ENCODE results near the gene LAD1.

Gene LAD1

DNA sequence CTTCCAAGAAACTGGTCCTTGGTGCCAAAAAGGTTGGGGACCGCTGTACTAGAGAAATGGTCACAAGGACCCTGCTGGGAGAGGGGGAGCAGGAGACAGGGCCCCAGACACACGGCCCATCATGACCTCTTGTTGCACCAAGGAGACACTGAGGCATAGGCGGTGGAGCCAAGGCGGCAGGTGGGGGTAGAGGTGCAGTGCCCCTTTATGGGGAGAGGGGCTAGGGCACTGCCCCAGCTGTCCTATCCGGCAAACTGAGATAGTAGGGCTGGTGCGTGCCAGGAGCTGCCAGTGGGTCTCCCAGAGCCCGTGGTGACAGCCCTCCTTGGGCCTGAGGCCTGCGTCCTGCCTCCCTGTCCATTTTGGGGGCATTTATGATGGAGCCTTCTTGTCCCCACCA is 41.9 kb downstream of the LAD1 start:
- DNase-seq (ENCODE audit: low read depth): no peak
- TF ChIP-seq, protein P1, sequence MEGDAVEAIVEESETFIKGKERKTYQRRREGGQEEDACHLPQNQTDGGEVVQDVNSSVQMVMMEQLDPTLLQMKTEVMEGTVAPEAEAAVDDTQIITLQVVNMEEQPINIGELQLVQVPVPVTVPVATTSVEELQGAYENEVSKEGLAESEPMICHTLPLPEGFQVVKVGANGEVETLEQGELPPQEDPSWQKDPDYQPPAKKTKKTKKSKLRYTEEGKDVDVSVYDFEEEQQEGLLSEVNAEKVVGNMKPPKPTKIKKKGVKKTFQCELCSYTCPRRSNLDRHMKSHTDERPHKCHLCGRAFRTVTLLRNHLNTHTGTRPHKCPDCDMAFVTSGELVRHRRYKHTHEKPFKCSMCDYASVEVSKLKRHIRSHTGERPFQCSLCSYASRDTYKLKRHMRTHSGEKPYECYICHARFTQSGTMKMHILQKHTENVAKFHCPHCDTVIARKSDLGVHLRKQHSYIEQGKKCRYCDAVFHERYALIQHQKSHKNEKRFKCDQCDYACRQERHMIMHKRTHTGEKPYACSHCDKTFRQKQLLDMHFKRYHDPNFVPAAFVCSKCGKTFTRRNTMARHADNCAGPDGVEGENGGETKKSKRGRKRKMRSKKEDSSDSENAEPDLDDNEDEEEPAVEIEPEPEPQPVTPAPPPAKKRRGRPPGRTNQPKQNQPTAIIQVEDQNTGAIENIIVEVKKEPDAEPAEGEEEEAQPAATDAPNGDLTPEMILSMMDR (conservative IDR thresholded peaks at IDR 0.05; ENCODE audit: low read depth, low read length): no peak
- H3K4me3 ChIP-seq (ENCODE audit: low read length): no peak overlapping the region

DNA sequence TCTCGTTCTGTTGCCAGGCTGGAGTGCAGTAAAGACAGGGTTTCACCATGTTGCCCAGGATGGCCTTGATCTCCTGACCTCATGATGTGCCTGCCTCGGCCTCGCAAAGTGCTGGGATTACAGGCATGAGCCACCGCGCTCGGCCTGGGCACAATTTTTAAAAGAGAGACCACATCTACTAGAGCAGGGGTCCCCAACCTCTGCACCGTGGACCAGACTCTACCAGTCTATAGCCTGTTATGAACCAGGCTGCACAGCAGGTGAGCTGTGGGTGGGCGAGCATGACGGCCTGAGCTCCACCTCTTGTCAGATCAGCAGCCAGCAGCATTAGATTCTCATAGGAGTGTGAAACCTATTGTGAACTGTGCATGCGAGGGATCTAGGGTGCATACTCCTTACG is 42.4 kb downstream of the LAD1 start:
- TF ChIP-seq, protein P1 (conservative IDR thresholded peaks at IDR 0.05; ENCODE audit: low read depth, low read length): no peak

DNA sequence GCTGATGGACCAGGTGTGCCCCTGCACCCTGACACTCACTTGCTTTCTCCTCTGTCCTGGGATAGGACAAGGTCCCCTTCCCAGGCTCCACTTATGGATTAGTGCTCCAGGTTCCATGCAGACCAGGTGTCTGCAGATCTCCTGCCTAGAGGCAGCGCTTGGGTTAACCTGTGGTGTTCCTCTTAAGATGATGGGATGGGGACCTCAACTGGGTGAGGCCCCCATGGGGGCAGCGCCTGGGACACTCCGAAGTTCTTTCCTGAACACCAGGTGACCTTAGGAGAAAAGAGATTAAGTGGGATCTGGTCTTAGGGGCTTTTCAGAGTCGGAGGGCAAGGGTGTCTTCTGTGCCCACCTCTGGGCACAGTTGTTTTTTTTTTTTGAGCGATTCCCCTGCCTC is 42.9 kb downstream of the LAD1 start:
- DNase-seq (ENCODE audit: low read depth): no peak
- TF ChIP-seq, protein P1 (conservative IDR thresholded peaks at IDR 0.05; ENCODE audit: low read depth, low read length): no peak
- no peak overlapping the region for H3K4me3 ChIP-seq (ENCODE audit: low read length)

More for the DNA sequence above, 42.4 kb downstream of the LAD1 start:
- no peak overlapping the region for H3K4me3 ChIP-seq (ENCODE audit: low read length)
- no peak for DNase-seq (ENCODE audit: low read depth)

DNA sequence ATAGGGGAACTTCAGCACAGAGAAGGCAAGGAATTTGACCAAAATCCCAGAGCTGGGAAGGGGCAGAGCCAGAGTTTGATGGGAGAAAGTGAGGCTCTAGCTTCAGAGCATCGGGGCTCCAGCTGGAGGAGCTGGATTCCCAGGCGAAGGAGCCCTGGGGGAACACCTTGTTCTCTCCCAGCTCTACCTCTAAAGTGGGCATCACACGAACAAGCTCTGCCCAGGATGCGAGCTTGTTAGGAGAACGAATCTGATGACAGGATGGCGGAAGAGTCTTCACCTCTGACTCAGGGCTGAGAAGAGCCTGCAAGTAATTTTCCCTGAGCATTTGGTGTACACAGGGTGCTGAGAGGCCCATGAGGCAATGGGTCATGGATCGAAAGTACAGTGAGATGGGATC is 43.7 kb downstream of the LAD1 start:
- H3K4me3 ChIP-seq (ENCODE audit: low read length): no peak overlapping the region
- TF ChIP-seq, protein P1 (conservative IDR thresholded peaks at IDR 0.05; ENCODE audit: low read depth, low read length): no peak

DNA sequence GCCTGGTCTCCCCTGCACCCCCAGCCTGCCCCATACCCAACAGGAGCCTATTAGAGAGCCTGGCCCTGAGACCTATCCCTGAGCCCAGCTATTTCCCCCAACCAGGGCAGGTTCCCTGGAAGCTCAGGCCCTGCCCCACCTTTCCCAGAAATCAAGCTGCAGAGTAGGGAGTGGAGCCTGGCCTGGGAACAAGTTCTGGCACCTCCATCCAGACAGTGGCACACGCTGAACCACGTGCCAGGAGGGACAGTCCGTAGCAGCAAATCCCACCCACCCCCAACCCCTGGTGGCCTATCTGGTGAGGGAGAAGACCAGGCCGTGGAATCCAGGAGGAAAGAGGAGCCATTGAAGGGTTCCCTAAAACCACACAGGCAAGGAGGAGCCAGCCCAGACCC is 44.2 kb downstream of the LAD1 start:
- no peak for DNase-seq (ENCODE audit: low read depth)
- TF ChIP-seq, protein P1 (conservative IDR thresholded peaks at IDR 0.05; ENCODE audit: low read depth, low read length): no peak
- no peak overlapping the region for H3K4me3 ChIP-seq (ENCODE audit: low read length)

More for the DNA sequence above, 43.7 kb downstream of the LAD1 start:
- no peak for DNase-seq (ENCODE audit: low read depth)

DNA sequence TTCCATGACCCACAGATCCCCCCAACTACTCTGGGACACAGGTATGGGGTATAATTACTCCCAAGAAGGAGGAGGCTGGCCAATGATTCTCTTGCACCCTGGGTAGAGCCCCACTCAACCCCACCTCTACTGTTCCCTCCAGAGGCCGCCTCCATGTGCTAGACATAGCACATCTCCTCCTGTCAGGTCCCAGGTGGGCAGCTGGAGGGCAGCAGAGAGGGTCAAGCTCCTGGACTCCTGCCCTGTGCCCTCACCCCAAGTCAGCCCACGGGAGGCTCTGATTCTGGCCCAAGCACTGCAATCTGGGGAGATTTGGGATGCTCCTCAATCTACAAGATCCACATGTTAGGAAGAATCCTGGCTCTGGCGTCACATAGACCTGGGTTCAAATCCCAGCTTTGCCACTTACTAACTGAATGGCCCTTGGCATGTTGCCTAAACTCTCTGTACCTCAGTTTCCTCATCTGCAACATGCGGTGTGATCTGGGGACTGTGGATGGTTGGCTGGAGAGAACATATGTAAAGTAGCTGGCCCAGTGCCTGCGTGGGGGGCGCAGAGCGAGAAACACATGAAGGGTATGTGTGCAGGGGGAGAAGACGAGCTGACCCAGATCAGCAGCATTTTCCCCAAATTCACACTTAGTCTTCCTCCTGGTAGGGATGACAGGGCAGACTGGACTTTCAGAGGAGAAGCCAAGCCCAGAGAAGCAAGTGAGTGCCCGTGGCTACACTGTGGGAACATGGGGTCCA is 44.8 kb downstream of the LAD1 start:
- no peak for DNase-seq (ENCODE audit: low read depth)
- TF ChIP-seq, protein P1 (conservative IDR thresholded peaks at IDR 0.05; ENCODE audit: low read depth, low read length): no peak
- no peak overlapping the region for H3K4me3 ChIP-seq (ENCODE audit: low read length)

Measured in retinal pigment epithelial cell (primary cell).